H9 (cell line): ENCODE results near the gene PPARA. TPM values are rescaled to one million over a fixed set of nuclear protein-coding genes. Genes with fewer than 3 reads are reported as not detected.

Experiments used
- DNase-seq: peaks from one replicate; pipeline ENCODE4 v3.0.0-alpha.2; 2017
- H2AFZ ChIP-seq: one replicate; pipeline ENCODE4 v1.6.1; 2013; ENCODE audit warnings: mild to moderate bottlenecking, low read length, control low read depth, moderate library complexity
- H2AK5ac ChIP-seq: 2 replicates; pipeline ENCODE4 v1.6.1; 2013; ENCODE audit warnings: low read length, control low read depth, mixed read lengths; ENCODE audit not compliant: insufficient read length
- H2BK120ac ChIP-seq: one replicate; pipeline ENCODE4 v1.6.1; 2013; ENCODE audit warnings: low read depth, mild to moderate bottlenecking, low read length, control low read depth, inconsistent platforms; ENCODE audit not compliant: poor library complexity, severe bottlenecking
- H2BK12ac ChIP-seq: 2 replicates; pipeline ENCODE4 v1.6.1; 2013; ENCODE audit warnings: low read length, control low read depth, mixed read lengths, low read depth; ENCODE audit not compliant: insufficient read length
- H2BK15ac ChIP-seq: 2 replicates; pipeline ENCODE4 v1.6.1; 2013; ENCODE audit warnings: low read depth, low read length, control low read depth
- H2BK20ac ChIP-seq: one replicate; pipeline ENCODE4 v1.6.1; 2013; ENCODE audit warnings: low read depth, mild to moderate bottlenecking, low read length, control low read depth, inconsistent platforms; ENCODE audit not compliant: poor library complexity, severe bottlenecking
- H2BK5ac ChIP-seq: 2 replicates; pipeline ENCODE4 v1.6.1; 2013; ENCODE audit warnings: low read length, control low read depth, mixed read lengths; ENCODE audit not compliant: insufficient read length
- H3K14ac ChIP-seq: 2 replicates; pipeline ENCODE4 v1.6.1; 2013; ENCODE audit warnings: low read length, control low read depth; ENCODE audit not compliant: insufficient read depth
- H3K18ac ChIP-seq: 2 replicates; pipeline ENCODE4 v1.6.1; 2013; ENCODE audit warnings: low read depth, mild to moderate bottlenecking, mixed read lengths, low read length, control low read depth; ENCODE audit not compliant: insufficient read length
- H3K23ac ChIP-seq: 2 replicates; pipeline ENCODE4 v1.6.1; 2013; ENCODE audit warnings: low read length, control low read depth, mixed read lengths, low read depth; ENCODE audit not compliant: insufficient read length
- H3K23me2 ChIP-seq: 2 replicates; pipeline ENCODE4 v1.6.1; 2013; ENCODE audit warnings: low read depth, mild to moderate bottlenecking, mixed read lengths, low read length, control low read depth; ENCODE audit not compliant: insufficient read length, poor library complexity, severe bottlenecking
- H3K27ac ChIP-seq: 2 replicates; pipeline ENCODE4 v1.5.1; 2013; ENCODE audit warnings: low read length, control low read depth, mixed read lengths, low read depth; ENCODE audit not compliant: insufficient read length
- H3K27me3 ChIP-seq: 2 replicates; pipeline ENCODE4 v1.6.1; 2013; ENCODE audit warnings: low read length, control low read depth, inconsistent platforms; ENCODE audit not compliant: insufficient read depth
- H3K4ac ChIP-seq: 2 replicates; pipeline ENCODE4 v1.6.1; 2013; ENCODE audit warnings: low read depth, mild to moderate bottlenecking, control low read depth, inconsistent platforms, low read length, moderate library complexity
- H3K4me1 ChIP-seq: 2 replicates; pipeline ENCODE4 v1.6.1; 2013; ENCODE audit warnings: low read length, control low read depth, inconsistent platforms; ENCODE audit not compliant: insufficient read depth
- H3K4me2 ChIP-seq: 2 replicates; pipeline ENCODE4 v1.6.1; 2013; ENCODE audit warnings: low read length, control low read depth, mixed read lengths; ENCODE audit not compliant: insufficient read length, insufficient read depth
- H3K56ac ChIP-seq: 2 replicates; pipeline ENCODE4 v1.6.1; 2013; ENCODE audit warnings: low read depth, mild to moderate bottlenecking, mixed read lengths, low read length, control low read depth; ENCODE audit not compliant: insufficient read length
- H3K79me1 ChIP-seq: 2 replicates; pipeline ENCODE4 v1.6.1; 2013; ENCODE audit warnings: low read depth, mild to moderate bottlenecking, moderate library complexity, low read length, control low read depth, inconsistent platforms; ENCODE audit not compliant: insufficient read depth, poor library complexity, severe bottlenecking
- H3K79me2 ChIP-seq: 2 replicates; pipeline ENCODE4 v1.6.1; 2013; ENCODE audit warnings: low read length, control low read depth, inconsistent platforms; ENCODE audit not compliant: insufficient read depth
- H3K9ac ChIP-seq: 2 replicates; pipeline ENCODE4 v1.6.1; 2013; ENCODE audit warnings: low read length, control low read depth, mixed read lengths; ENCODE audit not compliant: insufficient read length; ENCODE audit errors: extremely low read depth
- H3K9me3 ChIP-seq: one replicate; pipeline ENCODE4 v1.6.1; 2013; ENCODE audit warnings: low read depth, low read length, inconsistent platforms; ENCODE audit not compliant: control insufficient read depth
- H3T11ph ChIP-seq: one replicate; pipeline ENCODE4 v1.6.1; 2013; ENCODE audit warnings: mild to moderate bottlenecking, low read length, control low read depth, inconsistent platforms
- H4K20me1 ChIP-seq: one replicate; pipeline ENCODE4 v1.6.1; 2013; ENCODE audit not compliant: control insufficient read depth, insufficient read length, insufficient read depth
- H4K5ac ChIP-seq: 2 replicates; pipeline ENCODE4 v1.6.1; 2013; ENCODE audit warnings: low read depth, mild to moderate bottlenecking, mixed read lengths, low read length, control low read depth; ENCODE audit not compliant: insufficient read length
- H4K8ac ChIP-seq: replicated peaks from 2 replicates; pipeline ENCODE4 v1.6.1; 2013; ENCODE audit warnings: low read length, control low read depth, mixed read lengths, low read depth; ENCODE audit not compliant: insufficient read length
- H4K91ac ChIP-seq: 2 replicates; pipeline ENCODE4 v1.6.1; 2013; ENCODE audit warnings: low read depth, mild to moderate bottlenecking, moderate library complexity, mixed read lengths, low read length, control low read depth; ENCODE audit not compliant: insufficient read length
- H3K27ac Mint-ChIP-seq, 3 experiments: 2 replicates in 2 of 3; 3 replicates in 1 of 3; pipeline ENCODE4 v1.8.0; 2020 to 2021; ENCODE audit warnings: mixed read lengths in 3 of 3, mild to moderate bottlenecking in 1 of 3, moderate library complexity in 1 of 3
- H3K27me3 Mint-ChIP-seq: 2 replicates; pipeline ENCODE4 v1.8.0; 2021; ENCODE audit warnings: low read depth, mild to moderate bottlenecking, moderate library complexity, mixed read lengths
- H3K36me3 Mint-ChIP-seq, 3 experiments: 2 replicates in 2 of 3; 3 replicates in 1 of 3; pipeline ENCODE4 v1.8.0; 2020 to 2021; ENCODE audit warnings: low read depth in 3 of 3, mixed read lengths in 3 of 3; ENCODE audit not compliant: insufficient read depth in 1 of 3
- H3K4me1 Mint-ChIP-seq, 2 experiments: 2 replicates each; pipeline ENCODE4 v1.8.0; 2020; ENCODE audit warnings: mixed read lengths in 2 of 2
- H3K4me3 Mint-ChIP-seq, 2 experiments: 2 replicates in 1 of 2; 3 replicates in 1 of 2; pipeline ENCODE4 v1.8.0; 2020 to 2021; ENCODE audit warnings: mild to moderate bottlenecking in 2 of 2, mixed read lengths in 2 of 2, moderate library complexity in 1 of 2
- H3K9me3 Mint-ChIP-seq, 2 experiments: 2 replicates in 1 of 2; 3 replicates in 1 of 2; pipeline ENCODE4 v1.8.0; 2020; ENCODE audit warnings: mild to moderate bottlenecking in 2 of 2, mixed read lengths in 2 of 2, moderate library complexity in 1 of 2
- CTCF ChIP-seq: fragments of 200-600 bp; sonication (generic); conservative IDR thresholded peaks from 3 replicates; pipeline ENCODE4 v1.8.0; 2021; ENCODE audit warnings: antibody characterized with exemption, mild to moderate bottlenecking
- WGBS: extraction: QIAGEN DNeasy Blood & Tissue Kit; methylation state at CpG from one replicate; pipeline ENCODE4 v1.1.7; 2013; ENCODE audit warnings: missing lambda C conversion rate, low lambda C conversion rate, mixed read lengths; ENCODE audit not compliant: insufficient read length; ENCODE audit errors: extremely low coverage; 5-methylcytosine and 5-hydroxymethylcytosine counted together
- total RNA-seq: library from RNA; stranded (reverse); gene quantifications from 2 replicates; pipeline ENCODE4 v1.2.1, GENCODE V29; 2021

The PPARA gene
- total RNA-seq, 1 experiment from 2014 or later, result 7.3 TPM

GRCh38 chr22:46171940-46172339 lies 21.6 kb downstream of the PPARA start:
- H3K4me1 ChIP-seq, result no peaks in the 10 kb centered on the region
- Mint-ChIP-seq H3K9me3 (peaks cover 0 to 3% of the 10 kb centered on the region in 2 experiments; a peak in 2 of 5 replicates), H3K4me1 (no peaks in the 10 kb centered on the region), H3K27ac (peak overlapping the region in 1 of 3 experiments; percentile 21; a peak in 1 of 7 replicates), H3K27me3 (no peaks in the 10 kb centered on the region; the same call in 1 of the 2 replicates), H3K36me3 (no peaks in the 10 kb centered on the region), H3K4me3 (no peak overlapping the region; a peak in 1 of 5 replicates)
- DNase-seq, result no peak
- H2BK12ac ChIP-seq, result no peak overlapping the region
- H3K79me2 ChIP-seq, result no peaks in the 10 kb centered on the region
- no peak overlapping the region for H3K4ac ChIP-seq
- no peaks in the 10 kb centered on the region for H3K79me1 ChIP-seq
- WGBS, result no CpG with 5 or more reads among the region's 8 CpGs
- H3K23me2 ChIP-seq, result no peaks in the 10 kb centered on the region
- H3K9me3 ChIP-seq, result no peaks in the 10 kb centered on the region
- H2BK120ac ChIP-seq, result no peak overlapping the region
- H2BK5ac ChIP-seq, result no peak overlapping the region
- no peak for TF ChIP-seq CTCF
- H3K56ac ChIP-seq, result no peak overlapping the region
- H2AK5ac ChIP-seq, result no peak overlapping the region
- no peaks in the 10 kb centered on the region for H3K27me3 ChIP-seq
- H2AFZ ChIP-seq, result no peak overlapping the region
- H3K14ac ChIP-seq, result no peak overlapping the region; the same call in 1 of the 2 replicates
- H2BK15ac ChIP-seq, result no peak overlapping the region
- no peak overlapping the region for H3K4me2 ChIP-seq
- H4K5ac ChIP-seq, result no peak overlapping the region
- H4K91ac ChIP-seq, result no peak overlapping the region
- no peak overlapping the region for H4K8ac ChIP-seq
- no peak overlapping the region for H3K23ac ChIP-seq
- no peak overlapping the region for H2BK20ac ChIP-seq
- no peak overlapping the region for H3T11ph ChIP-seq
- H3K9ac ChIP-seq, result no peak overlapping the region
- no peak overlapping the region for H3K27ac ChIP-seq
- no peak overlapping the region for H3K18ac ChIP-seq
- H4K20me1 ChIP-seq, result no peaks in the 10 kb centered on the region
